Kidney capillary endothelial cell (primary cell): Measurements from ENCODE around the gene ARHGAP28.
"Not testable (repeated sequence)": the region's sequence is repeated elsewhere in the genome, so short reads cannot be mapped to it uniquely, and the experiment has no call there.

Experiments used
- DNase-seq: peaks from one replicate; pipeline ENCODE4 v3.0.0-alpha.2; 2018; ENCODE audit warnings: low spot score

The ARHGAP28 gene

DNA sequence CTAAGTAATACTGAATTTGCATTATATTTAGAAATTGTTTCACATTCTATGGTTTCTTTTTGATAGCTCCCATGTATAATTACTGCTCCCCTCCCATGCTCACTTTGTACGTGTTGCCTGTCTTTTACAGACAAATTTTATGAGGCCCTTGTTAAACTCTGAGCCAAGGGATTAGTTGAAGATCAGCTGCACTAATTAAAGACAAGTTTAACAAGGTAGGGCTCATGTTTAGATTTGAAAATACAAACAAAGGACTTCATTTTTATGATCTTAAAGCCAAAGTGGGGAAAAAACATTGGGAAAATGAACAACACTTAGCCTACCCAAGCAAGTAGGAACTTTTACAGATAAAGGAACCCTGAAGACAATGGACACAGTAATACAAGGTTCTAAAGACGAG is 46.2 kb downstream of the ARHGAP28 start:
- no peak for DNase-seq

- no peak for DNase-seq
Observed at GRCh38 chr18:6776188-6776587, 46.7 kb downstream of the ARHGAP28 start.

DNA sequence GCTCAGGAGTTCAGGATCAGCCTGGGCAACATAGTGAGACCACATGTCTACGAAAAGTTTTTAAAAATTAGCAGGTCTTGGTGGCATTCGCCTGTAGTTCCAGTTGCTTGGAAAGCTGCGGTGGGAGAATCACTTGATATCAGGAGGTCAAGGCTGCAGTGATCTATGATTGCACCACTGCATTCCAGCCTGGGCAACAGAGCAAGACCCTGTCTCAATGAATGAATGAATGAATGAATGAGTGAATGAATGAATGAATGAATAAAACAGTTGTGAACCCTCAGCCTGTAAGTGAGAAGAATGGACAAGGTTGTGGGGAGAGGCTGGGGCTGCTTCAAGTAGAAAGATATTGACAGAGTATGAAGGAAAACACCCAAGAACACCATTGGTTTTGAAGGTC is 48.0 kb downstream of the ARHGAP28 start:
- no peak for DNase-seq

DNA sequence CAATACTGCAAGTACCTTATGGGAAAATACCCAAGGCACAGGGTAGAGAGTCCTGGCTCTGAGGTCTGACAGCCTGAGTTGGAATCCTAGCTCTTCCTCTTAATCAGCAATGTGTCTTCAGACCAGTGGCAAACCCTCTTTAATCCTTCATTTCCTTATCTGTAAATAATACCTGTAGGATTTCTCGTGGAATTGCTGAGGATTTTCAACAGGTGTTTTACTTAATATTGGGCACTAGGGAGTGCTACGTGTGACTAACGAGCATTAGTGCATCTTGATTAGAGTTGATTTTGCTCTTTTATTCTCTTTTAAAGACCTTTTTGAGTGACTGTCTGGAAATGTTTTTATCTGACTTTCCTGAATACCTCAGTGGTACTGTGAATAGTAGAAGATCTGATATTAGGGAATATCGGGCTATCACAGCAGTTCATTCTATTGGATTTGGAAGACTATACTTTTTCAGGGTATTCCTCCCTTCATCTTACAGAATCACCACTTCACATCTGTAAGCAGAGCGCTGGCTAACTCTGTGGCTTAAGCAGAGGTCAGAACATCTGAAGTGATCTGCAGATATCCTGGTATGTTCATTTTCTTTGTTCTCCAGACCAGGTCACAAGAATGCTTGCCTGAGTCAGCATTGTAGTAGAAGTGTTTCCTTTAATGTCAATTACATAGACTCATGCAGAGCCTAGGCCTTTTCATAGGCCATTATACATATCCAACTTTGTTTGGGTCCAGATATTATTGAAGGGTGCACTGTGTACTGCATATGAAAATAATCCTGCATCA is 49.1 kb downstream of the ARHGAP28 start:
- peak; percentile 61 for DNase-seq

DNA sequence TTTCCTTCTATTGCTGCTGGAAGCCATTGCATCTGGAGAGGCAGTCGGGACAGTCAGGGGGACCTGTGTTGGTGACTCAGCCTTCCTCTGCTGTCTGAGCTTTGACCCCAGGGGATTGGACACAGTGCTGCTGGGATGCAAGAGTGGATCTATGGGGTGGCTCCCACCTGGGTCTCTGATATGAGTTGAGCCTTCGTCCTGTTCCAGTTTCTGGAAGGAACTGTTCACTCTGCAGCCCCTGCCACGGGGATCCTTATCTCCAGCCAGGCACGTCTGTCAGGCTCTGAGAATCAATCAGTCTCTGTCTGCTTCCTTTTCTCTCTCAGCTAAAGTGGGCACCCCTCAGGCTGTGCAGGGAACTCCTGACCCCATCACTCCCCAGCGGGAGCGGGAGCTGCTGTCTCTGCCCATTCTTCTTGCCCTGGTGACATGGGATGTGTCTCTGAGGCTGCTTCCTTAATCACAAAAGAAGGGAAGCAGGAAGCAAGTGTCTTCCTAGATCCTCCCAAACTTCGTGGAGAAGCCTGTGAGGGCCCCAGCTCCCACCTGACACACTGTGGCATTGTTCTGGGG is 51.7 kb downstream of the ARHGAP28 start:
- peak; percentile 53 for DNase-seq

DNA sequence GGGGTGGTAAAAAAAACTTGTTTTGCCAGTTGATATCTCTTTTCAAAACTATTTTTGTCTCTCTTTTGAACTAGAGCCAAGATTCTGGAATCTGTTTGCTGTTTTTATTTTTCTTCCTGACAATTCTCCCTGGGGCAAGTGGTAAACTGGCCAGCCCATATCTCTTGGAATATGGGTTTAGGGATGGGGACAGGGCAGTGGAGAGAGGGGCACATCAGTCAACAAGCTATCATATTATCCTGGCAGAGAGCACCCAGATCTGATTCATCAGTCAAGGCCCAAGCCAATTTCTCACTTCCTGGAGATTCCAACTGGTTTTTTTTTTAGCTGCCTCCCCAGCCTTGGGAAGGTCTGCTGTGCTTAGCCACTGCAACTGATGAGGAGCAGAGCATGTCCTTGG is 52.3 kb downstream of the ARHGAP28 start:
- peak; percentile 68 for DNase-seq

DNA sequence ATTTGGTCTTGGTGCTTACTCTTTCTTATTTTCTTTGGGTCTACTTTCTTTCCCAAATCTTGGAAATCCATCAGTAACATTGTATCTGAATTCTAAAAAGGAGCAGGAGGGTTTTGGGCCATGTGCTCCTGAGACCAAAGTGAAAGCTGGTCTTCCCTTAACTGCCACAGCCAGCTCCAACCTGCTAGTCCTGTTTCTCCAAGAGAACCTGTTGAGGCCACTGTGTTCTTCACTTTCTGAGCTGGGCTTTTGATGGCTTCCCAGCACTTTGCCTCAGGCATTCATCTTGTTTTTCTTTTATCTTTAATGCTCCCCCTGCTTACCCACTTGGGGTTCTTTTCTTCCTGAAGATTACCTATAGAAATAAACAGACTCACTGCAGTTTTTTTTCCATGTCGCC is 53.3 kb downstream of the ARHGAP28 start:
- DNase-seq = no peak

GRCh38 chr18:6784046-6784445 is 54.5 kb downstream of the ARHGAP28 start:
- no peak for DNase-seq

GRCh38 chr18:6785001-6785400 is 55.5 kb downstream of the ARHGAP28 start:
- no peak for DNase-seq

DNA sequence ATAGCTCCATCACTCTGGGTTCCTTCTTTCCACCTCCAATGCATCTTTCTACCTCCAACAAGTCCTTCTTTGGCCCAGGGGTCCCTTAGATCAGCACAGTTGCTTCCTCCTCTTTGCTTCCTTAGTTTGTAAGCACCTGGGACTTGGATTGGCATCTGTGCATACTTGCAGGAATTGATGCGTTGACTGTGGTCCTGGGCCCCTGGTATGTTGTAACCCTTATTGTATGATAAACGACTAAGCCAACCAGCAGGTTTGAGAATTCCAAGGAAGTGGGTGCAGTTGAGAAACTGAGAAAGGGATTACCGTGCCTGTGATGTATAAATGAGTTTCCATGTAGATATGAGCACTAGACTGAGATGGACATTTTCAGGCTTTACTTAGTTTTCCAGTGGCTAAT is 55.9 kb downstream of the ARHGAP28 start:
- no peak for DNase-seq

DNA sequence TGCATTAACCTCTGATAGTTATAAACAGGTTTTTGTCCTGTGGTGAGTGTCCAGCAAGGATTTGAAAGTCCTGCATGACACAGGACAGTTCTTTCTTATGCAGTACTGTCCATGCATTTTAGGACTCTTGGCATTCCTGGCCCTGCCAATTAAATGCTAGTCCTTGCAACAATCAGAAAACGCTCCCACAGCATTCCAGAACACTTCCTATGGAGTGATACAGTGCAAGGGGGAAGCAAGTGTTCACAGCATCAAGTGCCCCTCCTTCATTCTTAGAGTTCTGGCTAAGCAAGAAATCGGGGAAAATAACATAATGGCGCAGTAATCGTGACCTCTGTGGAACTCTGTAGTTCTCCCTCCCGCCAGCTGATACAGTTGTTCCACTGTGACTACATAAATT is 62.9 kb downstream of the ARHGAP28 start:
- no peak for DNase-seq

- no peak for DNase-seq
Observed at GRCh38 chr18:6793455-6793854, 63.9 kb downstream of the ARHGAP28 start.

DNA sequence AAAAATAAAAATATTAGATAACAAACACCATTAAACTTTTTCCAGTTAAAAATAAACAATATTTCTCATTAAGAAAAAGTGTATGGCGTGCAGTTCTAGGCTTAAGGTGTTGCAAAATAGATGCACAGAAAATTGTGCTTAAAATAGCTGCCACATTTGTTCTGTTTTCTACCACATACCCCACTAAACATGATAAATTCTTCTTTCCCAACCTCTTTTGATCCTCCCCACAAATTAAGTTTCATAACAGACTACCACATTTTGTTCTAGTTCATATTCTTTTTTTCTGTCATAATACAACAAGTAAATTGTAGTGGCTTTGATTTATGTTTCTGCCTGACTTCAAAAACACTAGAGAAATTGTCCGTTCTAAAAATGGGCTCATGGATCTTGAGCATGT is 64.5 kb downstream of the ARHGAP28 start:
- DNase-seq = no peak

GRCh38 chr18:6795307-6795706 is 65.8 kb downstream of the ARHGAP28 start:
- no peak for DNase-seq

- no peak for DNase-seq
Observed at GRCh38 chr18:6796511-6796910, 67.0 kb downstream of the ARHGAP28 start.

DNA sequence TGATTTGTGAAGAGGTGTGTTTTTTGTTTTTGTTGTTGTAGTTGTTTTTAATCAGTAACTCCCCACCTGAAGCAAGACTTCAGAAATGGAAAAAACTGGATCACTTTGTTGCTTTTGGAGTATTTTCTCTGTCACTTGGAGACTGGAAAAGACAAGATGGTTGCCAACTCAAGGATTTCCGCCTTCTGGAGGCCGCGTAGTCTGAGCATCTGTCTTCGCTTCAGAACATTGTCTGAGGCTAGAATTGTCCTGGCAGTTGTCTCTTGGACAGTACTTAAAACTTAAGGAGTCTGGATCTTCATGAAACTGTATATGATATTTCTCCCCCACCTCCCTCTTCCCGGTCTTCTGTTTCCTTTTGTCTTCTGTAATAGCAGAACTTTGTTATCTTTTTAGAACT is 67.7 kb downstream of the ARHGAP28 start:
- DNase-seq = no peak

- peak; percentile 46 for DNase-seq
Observed at GRCh38 chr18:6798896-6799295, 69.4 kb downstream of the ARHGAP28 start.

DNA sequence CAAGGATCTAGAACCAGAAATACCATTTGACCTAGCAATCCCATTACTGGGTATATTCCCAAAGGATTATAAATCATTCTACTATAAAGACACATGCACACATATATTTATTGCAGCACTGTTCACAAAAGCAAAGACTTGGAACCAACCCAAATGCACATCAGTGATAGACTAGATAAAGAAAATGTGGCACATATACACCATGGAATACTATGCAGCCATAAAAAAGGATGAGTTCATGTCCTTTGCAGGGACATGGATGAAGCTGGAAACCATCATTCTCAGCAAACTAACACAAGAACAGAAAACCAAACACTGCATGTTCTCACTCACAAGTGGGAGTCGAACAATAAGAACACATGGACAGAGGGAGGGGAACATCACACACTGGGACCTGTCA is 70.8 kb downstream of the ARHGAP28 start:
- not testable (repeated sequence) for DNase-seq

DNA sequence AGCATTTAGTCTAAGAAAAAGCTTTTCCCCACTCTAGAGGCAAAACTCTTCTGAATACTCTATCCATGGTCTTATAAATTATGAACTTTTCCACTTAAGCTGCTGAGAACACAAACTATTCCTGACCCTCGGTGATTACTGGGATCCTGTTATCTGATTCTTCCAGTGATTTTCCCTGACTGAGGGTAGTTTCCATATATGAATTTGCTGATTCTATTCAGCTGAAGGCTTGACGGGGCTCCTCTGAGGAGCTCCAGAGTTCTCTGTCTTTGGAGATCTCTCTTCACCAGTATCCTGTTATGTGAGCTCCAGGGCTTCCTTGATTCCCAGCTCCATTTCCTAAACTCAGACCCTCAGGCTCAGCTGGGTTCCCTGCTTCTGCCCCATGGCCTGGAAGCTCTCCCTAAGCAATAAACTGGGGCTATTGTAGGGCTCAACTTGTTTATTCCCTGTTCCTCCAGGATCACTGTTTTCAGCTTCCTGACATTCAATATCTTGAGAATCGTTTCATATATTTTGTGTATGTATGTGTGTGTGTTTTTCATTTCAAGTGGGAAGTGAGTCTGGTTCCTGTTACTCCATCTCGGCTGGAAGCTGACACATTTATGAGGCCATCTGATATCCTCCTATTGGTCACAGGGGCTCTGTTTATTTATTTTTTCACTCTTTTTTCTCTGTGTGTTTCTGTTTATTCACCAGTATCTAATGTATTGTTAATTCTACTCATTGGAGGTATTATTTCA is 78.2 kb downstream of the ARHGAP28 start:
- peak; percentile 81 for DNase-seq

DNA sequence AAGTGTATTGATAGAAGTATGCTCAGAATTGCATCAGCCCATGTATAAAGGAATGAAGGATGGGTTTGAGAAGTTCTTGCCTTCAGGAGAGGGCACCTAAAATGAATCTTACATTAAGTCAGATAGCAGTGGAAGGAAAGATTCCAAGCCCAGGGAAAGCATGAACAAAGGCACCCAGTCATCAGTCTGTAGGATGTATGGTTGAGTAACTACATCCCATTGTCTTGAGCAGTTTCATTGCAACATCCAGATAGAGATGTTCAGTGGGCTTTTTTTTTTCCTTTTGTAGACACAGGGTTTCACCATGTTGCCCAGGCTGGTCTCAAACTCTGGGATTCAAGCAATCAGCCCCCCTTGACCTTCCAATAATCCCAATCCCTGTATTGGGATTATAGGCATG is 80.7 kb downstream of the ARHGAP28 start:
- peak; percentile 53 for DNase-seq

DNA sequence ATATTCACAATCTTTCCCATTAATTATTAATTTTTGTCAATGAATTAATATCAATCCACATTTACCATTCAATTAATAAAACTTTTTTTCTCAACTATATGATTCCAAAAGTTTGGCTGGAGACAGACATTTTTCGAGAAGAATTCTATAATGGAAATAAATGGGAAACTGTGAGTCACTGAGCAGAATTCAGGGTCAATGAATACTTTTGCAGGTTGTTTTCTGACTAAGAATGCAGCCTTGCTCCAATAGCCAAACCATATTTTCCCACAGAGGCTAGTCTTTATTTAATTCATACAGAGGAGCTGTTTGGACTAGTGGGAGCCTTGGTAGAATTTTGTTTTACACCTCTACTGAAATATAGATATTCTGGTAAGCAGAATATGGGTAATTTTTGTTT is 82.3 kb downstream of the ARHGAP28 start:
- DNase-seq = no peak

DNA sequence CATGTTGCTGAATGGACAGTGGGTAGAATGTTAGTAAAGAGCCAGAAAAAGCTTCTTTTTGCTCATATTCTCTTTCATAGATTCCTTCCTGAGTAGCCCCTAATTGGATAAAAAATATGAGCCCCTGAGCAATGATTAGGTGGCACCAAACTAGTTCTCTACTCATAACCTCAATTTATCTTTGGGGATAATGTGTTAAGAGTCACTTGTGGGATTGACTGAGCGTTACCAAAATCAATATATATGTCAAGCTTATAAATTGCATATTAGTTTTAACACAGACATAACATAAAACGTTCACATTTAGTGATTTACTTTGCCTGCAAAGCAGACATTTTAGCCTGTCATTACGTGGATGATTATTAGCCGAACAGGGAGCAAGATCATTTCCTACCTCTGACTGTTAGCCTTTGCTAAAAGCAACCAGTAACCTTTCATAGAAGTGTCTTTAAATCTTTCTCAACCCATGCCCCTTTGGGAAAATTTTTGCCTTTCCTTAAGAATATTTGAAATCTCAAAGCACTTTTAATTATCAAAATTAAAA is 85.4 kb downstream of the ARHGAP28 start:
- DNase-seq = no peak

- no peak for DNase-seq
Observed at GRCh38 chr18:6816154-6816553, 86.6 kb downstream of the ARHGAP28 start.
